Central memory CD4-positive, alpha-beta T cell (primary cell): Measurements from ENCODE around the gene SLC5A6.

Source experiments
- DNase-seq: peaks from one replicate; pipeline ENCODE4 v3.0.0; 2022

Gene SLC5A6

DNA sequence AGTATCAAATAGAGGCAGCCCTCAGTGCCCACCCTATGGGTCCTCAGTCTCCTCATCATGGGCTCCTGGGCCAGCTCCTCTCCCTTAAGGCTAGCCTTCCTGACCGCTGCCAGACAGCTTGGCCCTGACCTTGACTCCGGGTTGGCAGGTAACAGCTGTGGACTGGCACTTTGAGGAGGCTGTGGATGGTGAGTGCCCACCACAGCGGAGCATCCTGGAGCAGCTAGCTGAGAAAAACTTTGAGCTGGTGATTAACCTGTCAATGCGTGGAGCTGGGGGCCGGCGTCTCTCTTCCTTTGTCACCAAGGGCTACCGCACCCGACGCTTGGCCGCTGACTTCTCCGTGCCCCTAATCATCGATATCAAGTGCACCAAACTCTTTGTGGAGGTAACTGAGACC lies 24.1 kb upstream of the SLC5A6 start:
- no peak for DNase-seq

DNA sequence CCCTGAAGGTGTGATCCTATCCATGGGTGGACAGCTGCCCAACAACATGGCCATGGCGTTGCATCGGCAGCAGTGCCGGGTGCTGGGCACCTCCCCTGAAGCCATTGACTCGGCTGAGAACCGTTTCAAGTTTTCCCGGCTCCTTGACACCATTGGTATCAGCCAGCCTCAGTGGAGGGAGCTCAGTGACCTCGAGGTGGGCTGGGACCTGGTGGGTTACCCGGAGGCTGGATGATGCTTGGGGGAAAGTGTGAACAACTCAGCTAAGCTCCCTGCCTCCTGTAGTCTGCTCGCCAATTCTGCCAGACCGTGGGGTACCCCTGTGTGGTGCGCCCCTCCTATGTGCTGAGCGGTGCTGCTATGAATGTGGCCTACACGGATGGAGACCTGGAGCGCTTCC lies 21.3 kb upstream of the SLC5A6 start:
- no peak for DNase-seq

DNA sequence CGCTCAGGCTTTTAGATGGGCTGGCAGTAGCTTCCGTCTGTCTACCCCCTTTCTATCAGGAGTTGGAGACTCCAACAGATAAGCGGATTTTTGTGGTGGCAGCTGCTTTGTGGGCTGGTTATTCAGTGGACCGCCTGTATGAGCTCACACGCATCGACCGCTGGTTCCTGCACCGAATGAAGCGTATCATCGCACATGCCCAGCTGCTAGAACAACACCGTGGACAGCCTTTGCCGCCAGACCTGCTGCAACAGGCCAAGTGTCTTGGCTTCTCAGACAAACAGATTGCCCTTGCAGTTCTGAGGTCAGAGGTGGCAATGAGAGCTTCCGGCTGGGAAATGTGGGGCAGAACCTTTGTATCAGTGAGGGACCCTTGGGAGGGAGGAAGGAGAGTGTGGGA lies 19.9 kb upstream of the SLC5A6 start:
- no peak for DNase-seq

DNA sequence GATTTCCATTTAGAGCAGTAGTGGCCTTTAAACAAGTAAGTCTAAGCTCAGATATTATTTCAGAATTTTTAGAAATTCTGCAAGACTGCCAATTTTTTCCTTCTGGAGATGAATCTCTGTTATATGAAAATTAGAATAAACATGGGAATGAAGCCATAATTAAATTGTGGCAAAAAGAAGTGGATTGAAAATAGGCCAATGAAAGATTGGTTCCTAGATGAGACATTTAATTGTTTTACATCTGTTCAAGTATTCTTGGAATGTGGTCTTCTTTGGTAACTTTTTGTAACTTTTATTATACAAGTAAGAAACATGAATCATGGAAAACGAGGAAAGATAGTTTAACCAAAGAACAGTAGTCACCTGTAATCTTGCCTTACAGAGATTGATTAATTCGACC lies 15.4 kb upstream of the SLC5A6 start:
- no peak for DNase-seq

DNA sequence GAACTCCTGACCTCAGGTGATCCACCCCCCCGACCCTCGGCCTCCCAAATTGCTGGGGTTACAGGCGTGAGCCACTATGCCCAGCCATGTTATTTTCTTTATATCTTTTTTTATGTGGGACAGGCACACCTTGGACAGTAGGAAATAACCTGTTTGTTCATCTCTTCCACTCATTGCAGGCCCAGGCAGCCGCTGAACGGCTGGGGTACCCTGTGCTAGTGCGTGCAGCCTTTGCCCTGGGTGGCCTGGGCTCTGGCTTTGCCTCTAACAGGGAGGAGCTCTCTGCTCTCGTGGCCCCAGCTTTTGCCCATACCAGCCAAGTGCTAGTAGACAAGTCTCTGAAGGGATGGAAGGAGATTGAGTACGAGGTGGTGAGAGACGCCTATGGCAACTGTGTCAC lies 13.5 kb upstream of the SLC5A6 start:
- DNase-seq, result no peak

DNA sequence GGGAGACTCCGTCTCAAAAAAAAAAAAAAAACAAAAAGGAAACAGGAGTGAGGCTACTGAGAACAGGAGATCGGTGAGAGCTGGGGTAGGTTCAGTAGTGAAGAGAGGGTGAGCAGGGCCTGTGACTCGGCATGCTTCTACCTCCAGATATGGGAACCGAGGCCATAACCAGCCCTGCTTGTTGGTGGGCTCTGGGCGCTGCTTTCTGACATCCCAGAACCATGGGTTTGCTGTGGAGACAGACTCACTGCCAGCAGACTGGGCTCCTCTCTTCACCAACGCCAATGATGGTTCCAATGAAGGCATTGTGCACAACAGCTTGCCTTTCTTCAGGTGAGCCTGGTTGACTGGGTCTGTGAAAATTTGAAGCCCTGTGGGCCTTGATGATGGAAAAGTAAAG lies 11.3 kb upstream of the SLC5A6 start:
- no peak for DNase-seq

DNA sequence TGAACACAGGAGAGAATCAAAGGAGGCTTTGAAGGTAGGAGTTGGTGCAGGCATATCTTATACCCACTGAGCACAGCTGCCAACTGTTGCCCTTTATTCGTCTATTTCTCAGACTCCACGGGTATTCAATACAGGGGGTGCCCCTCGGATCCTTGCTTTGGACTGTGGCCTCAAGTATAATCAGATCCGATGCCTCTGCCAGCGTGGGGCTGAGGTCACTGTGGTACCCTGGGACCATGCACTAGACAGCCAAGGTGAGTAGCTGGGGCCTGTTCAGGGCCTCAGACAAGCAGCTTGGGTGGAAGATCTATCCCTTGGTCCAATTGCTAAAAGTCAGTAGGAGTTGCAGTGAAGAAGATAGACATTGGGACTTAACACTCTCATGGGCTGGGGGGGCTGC lies 10.3 kb upstream of the SLC5A6 start:
- no peak for DNase-seq

DNA sequence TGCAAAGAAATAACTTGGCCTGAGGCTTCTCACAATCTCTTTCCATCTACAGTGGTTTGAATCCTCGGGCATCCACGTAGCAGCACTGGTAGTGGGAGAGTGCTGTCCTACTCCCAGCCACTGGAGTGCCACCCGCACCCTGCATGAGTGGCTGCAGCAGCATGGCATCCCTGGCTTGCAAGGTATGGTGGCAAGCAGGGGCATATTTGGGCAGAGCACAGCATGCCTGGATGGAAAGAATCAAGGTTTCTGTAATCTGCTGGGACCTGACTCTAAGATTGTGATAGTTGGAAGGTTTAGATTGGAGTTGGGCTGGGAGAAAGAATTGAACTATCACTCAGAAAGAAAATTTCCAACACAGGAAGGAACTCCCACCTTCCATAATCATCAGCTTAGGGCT lies 9.1 kb upstream of the SLC5A6 start:
- DNase-seq, result no peak

DNA sequence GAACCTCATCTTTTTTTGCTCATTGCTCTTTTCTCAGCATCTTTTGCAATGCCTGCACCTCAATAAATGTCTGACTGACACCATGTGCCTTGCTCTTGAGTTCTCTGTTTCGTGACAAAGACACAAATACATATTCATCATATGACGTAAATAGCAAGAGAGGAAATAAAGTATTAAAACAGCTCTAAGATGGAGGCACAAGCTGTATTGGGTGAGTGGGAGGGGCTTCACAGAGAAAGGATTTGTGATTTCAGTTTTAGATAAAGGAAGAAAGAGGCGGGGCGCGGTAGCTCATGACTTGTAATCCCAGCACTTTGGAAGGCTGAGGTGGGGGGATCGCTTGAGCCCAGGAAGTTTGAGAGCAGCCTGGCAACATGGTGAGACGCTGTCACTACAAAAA lies 8.0 kb upstream of the SLC5A6 start:
- DNase-seq, result no peak

DNA sequence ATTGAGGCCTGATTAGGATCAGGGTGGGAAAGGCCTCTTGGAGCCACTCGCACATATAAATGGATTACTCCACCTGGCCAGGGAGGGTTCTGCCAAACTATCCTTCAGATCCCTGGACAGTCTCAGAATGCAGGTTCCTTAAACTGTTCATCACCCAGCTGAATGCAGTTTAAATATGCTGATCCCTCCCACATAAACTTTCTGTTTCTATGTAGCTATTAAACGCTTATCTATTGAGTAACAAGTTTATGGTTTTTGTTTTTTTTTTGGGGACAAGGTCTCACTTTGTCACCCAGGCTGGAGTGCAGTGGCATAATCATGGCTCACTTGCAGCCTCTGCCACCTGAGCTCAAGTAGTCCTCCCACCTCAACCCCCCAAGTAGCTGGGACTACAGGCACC lies 7.0 kb upstream of the SLC5A6 start:
- no peak for DNase-seq

DNA sequence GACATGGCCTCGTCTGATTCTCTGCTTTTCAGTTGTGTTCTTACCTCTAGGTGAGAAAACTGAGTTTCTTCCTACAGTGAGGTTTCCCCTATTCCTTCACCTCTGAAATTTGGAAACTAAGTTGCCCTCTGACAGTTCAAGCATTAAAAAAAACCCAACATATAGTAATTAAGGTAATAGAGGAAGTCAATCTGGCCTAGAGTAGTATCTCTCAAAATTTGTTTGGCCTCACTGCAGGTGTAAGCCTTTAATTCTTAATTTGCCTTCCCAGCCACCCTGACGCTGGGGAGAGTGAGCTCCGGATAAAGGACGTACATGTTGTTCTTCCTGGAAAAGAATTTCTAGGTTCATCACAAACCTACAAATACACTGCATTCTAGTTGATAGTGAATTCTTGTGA lies 6.5 kb upstream of the SLC5A6 start:
- DNase-seq, result no peak

DNA sequence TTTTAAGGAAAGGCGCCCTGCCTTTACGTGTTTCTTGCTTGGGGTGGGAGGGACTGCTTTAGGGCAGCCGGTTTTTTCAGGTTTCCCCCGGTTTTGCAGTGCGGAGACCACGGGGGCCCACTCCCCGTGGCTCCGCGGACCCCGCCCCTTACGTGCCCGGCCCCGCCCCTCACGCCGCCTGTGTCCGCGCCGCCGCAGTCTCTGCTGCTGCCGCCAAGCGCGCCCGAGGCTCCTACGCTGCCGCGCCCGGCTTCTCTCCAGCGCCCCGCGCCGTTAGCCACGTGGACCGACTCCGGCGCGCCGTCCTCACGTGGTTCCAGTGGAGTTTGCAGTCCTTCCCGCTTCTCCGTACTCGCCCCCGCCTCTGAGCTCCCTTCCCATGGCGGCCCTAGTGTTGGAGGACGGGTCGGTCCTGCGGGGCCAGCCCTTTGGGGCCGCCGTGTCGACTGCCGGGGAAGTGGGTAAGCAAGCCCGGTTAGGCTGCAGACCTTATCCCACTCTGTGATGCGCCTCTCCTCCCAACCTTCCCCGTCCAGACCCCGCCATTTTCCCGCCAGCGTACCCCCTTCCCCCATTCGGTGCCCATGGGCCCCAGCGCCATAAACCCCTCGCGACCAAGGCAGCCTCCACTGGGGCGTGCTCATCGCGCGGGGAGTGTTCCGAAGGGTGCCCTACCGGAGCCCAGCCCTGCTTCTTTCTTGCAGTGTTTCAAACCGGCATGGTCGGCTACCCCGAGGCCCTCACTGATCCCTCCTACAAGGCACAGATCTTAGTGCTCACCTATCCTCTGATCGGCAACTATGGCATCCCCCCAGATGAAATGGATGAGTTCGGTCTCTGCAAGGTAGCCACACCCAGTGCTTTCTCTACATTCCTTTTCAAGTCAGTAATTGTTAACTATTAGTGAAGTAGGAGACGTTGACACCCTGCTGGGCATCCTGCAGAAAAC lies 5.4 kb upstream of the SLC5A6 start, which contains the start of gene CAD:
Gene CAD (plus strand): TSS at position 197 of the 949 bp plus-strand sequence. CDS start 183 bp downstream, at position 380.
- DNase-seq, result peak; percentile 79

DNA sequence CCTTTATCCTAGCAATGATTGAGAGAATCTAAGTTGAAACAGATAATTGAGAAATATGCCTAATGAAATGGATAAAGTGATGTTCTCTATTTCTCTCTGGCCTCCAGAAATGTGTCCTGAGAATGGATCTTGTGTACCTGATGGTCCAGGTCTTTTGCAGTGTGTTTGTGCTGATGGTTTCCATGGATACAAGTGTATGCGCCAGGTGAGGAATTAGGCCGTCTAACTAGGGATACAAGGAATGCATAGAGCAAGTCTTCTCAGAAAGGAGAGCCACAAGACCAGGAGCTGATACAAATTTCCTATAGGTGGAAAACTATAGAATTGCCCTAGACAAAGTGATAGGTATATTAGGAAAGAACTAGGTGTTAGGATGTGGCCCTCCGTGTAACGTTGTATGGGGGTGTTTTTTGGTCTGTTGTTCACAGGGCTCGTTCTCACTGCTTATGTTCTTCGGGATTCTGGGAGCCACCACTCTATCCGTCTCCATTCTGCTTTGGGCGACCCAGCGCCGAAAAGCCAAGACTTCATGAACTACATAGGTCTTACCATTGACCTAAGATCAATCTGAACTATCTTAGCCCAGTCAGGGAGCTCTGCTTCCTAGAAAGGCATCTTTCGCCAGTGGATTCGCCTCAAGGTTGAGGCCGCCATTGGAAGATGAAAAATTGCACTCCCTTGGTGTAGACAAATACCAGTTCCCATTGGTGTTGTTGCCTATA lies 4.5 kb upstream of the SLC5A6 start:
- no peak for DNase-seq

DNA sequence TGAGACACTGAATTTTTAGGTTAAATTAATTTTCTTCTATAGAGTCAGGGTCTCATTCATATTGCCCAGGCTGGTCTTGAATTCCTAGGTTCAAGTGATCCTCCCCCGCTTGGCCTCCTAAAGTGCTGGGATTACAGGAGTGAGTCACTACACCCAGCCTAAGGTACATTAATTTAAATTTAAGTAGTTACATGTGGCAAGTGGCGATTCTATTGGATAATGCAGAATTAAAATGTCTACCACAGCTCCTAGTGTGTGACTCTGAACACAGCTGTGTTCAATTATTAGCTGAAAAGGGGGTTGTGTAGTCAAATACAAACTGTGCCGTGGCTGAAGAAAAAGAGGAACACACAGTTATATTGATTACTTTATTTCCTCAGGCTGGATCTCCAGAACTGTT lies 2.9 kb upstream of the SLC5A6 start:
- DNase-seq, result no peak

DNA sequence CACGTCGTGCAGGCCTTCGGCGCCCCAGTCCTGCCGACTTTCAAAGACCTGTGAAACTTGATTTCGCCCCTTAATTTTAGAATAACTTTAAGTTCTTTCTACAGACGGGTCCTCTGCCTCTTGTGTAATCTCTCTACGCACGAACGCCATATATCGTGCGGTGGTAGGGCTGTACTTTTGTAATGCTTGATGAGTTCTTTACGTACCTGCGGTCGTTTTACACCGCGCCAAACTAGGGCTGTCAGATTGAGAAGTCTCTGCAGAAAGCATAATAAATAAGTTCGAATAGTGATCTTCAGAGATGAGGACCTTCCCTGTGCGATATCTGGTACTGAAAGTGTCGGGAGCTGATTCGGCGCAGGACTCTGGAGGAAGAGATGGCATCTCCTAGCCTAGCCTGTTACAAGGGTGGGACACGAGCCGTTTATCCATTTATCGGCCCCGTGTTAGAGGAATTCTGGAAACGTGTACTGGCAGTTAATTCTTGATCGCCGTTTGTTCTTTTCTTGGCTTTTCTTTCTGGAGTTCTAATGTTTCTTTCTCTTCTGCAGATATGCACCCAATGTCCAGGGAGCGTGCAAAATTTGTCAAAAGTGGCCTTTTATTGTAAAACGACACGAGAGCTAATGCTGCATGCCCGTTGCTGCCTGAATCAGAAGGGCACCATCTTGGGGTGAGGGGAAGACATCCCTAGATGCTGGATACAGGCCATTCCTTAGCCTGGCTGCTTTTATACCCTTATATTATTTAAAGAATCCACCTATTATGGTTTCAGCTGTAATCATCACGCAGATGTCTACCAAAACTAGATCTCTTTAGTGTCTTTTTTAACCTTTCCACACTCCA lies 781 bp upstream of the SLC5A6 start:
- peak; percentile 78 for DNase-seq

DNA sequence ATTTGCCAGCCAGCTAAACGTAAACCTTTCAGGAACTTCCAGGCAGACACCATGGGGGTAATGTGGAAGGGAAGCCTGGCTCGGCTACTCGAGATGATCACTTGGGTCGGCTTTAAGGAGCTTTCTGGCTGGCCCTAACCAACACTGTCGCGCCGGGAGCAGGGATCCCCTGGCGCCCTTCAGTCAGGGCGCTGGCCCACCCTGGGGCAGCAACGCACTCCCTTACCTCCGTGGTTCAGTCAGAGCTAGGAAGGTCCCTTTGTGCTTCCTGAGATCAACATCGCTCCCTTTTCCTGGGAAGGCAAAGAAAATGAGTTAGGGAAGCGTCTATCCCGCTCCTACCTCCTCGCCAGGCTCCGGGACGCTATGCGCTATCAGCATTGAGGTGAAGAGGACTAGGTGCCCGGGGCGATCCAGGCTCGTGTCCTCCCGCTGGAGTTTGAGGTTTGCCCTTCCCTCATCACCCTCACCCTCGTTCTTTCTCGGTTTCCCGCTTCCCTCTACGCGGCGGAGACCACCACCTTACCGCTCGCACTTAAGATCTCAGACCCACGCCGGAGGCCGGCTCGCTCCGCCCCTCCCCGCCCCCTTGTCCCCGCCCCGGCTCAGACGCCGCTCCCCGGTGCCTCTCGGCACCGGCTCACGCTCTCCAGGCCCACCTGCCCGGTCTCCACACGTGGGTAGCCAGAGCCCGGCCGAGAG lies 676 bp downstream of the SLC5A6 start:
- no peak for DNase-seq

DNA sequence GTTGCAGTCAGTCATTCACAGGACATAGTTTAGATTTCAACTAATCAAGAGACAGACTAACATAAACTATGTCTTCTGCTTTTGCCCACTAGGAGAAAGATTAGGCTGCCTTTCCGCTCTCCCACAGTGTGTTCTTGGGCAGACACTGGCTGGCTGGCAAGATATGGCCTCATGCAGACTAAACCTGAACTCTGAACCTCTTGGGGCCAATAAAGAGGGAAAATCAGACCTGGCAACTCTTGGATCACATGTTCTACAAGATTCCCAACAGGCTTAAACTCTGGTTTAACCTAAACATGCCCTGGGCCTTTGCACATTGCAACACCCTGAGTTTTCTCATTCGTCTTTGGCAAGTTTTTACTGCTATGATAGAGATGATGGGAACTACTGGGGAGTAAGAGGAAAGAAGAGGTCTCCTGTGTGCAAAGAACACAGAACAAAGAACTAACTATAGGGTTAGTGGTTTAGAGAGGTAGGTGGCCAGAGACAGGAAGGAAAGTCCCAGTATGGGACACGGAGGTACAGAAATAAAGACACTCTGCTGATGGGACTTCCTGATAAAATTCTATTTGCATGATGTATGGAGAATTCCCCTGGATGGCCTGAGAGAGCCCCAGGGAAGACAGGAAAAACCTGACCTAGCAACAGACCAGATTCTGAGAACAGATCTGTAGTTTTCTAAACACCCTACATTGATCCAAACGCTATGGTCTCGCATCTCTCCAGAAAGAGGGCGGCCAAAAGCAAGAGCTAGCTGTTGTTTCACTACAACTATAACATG lies 2.3 kb downstream of the SLC5A6 start:
- no peak for DNase-seq

DNA sequence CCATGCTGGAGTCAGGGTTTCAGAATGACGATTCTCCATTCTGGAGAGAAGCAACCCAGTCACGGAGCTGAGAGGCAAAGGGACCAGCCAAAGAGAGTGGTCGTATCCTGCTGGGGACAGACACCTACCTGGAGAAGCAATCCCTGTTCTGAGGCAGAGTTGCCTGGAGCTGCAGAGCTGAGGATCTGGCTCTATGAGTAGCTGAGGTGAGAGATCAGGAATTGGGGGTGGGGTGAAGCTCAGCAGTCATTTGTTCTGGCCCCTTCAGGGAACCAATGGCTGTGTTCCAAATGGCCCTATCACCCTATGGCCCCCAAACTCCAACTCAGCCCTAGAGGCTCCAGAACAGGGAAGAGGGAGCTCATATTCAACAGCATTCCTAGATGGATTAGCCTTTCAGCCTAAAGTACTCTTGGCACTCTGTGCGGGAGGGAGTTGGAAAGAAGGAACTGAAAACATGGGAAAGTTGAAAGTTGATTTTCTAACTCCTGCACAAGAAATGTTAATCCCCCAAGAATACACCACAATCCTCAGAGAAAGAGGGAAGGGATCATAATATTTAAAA lies 3.5 kb downstream of the SLC5A6 start:
- no peak for DNase-seq

DNA sequence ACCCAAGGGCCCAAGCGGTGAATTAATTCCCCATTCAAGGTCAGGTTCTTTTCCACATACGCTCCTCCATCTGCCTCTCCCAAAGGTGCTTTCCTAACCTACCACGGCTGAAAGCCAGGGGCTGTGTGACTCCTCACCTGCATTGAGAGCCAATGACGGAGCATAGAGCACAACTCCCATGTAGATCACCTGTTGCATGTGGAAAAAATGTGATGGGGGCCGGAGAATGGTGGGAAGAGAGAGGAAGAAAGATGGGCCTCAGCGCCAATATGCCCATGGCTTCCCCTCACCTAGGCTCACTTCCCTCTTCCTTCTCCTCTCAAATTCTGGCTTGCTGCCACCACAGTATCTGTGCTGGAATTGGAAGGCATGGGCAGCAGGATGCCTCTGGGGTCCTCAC lies 5.7 kb downstream of the SLC5A6 start:
- DNase-seq, result no peak

DNA sequence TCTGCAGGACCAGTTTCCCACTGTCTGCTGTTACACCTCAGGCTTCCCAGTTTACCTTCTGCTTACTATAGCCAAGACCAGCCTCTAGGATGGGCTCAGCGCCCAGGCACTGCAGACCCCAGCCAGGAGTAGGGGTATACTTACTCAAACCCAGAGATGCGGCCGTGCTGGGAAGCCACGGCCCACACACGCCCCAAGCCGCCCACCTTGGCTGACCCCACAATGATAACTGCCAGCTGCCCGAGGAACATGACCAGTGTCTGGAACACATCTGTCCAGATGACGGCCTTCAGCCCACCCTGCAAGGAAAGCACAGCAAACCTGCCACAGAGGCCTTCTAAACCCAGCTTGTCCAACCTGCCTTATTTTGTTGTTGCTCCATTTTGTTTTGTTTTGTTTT lies 6.9 kb downstream of the SLC5A6 start:
- DNase-seq, result no peak

DNA sequence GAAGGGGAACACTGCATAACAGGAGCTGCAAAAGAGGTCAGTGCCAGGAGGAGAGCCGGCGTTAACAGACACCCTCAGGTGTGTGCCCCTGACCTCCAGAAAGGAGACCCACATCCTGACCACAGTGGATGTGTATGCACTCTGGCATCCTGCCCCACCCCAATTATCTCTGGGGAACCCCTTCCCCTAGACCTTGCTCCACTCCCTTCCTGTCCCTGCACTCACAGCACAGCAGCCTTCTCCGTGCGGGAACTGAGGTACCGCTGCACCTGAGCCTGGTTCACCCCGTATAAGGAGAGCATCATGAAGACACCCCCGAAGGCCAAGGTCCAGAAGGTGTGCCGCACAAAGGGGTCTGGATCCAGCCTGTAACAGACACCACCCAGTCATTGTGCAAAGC lies 7.5 kb downstream of the SLC5A6 start:
- DNase-seq, result no peak
